SK-N-SH treated with all-trans-retinoic acid at 6 μM for 48 hours (cell line): ENCODE results near the gene ZBTB48.
"Not testable (repeated sequence)": the region's sequence is repeated elsewhere in the genome, so short reads cannot be mapped to it uniquely, and the experiment has no call there.

Experiments
- ZFP3 ChIP-seq: fragments of 250-450 bp; sonication (Bioruptor Pico); IDR thresholded peaks from 2 replicates; pipeline ENCODE4 v1.5.0; 2020; ENCODE audit warnings: mild to moderate bottlenecking, moderate library complexity
- ZNF70 ChIP-seq: fragments of 450-650 bp; formaldehyde crosslinking; IDR thresholded peaks from 2 replicates; pipeline ENCODE4 v1.5.0; 2020; ENCODE audit warnings: mild to moderate bottlenecking, moderate library complexity

GRCh38 chr1:6599991-6600390, 20.2 kb downstream of the ZBTB48 start:
- TF ChIP-seq ZNF70, ZFP3 (CRISPR knock-in tag): not testable (repeated sequence)
